ENCODE measurements around the gene CTCFL.

DNA sequence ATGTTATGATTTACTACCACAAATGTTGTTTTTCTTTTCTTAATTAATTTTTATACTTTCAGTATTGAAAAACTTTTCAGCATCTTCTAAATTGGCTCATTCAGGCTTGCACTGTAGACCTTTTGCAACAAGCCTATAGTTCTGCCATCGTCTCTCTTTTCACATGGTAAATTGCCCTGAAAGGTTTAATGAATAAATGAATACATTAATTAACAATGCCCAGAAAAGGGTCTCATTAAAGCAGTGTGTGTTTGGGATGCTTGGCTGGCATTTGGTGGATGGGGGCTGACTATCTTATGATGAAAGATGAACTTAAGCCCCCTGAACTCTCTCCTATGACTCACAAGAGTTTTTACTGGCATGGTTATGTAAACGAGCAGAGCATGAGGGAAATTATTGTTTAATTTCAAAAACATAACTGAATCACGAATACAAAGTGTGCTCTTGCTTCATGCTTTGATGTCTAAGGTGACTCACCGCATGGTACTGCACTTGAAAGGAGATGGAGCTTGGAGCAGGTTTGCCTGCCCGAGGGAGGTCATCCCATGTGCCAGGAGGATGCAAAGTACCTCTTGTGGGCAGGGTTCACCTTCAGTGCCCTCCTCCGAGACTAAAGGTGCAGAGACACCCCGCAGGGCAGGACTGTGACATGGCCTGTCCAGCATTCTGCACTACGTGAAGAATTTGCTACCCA is 22.2 kb upstream of the CTCFL start:
- TF ChIP-seq, protein P1, sequence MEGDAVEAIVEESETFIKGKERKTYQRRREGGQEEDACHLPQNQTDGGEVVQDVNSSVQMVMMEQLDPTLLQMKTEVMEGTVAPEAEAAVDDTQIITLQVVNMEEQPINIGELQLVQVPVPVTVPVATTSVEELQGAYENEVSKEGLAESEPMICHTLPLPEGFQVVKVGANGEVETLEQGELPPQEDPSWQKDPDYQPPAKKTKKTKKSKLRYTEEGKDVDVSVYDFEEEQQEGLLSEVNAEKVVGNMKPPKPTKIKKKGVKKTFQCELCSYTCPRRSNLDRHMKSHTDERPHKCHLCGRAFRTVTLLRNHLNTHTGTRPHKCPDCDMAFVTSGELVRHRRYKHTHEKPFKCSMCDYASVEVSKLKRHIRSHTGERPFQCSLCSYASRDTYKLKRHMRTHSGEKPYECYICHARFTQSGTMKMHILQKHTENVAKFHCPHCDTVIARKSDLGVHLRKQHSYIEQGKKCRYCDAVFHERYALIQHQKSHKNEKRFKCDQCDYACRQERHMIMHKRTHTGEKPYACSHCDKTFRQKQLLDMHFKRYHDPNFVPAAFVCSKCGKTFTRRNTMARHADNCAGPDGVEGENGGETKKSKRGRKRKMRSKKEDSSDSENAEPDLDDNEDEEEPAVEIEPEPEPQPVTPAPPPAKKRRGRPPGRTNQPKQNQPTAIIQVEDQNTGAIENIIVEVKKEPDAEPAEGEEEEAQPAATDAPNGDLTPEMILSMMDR (IDR thresholded peaks at IDR 0.05; ENCODE audit: insufficient read depth, low read length) = no peak
- TF ChIP-seq POLR2AphosphoS5 (IDR thresholded peaks at IDR 0.05; ENCODE audit: low read depth) = no peak

All from HL-60 (cell line).